COLO829 (cell line): ENCODE results near the gene OR5D18.
"Not testable (repeated sequence)": the region's sequence is repeated elsewhere in the genome, so short reads cannot be mapped to it uniquely, and the experiment has no call there.

Experiments
- DNase-seq: peaks from one replicate; pipeline ENCODE4 v3.0.0; 2012; ENCODE audit warnings: low spot score

Gene OR5D18

GRCh38 chr11:55819330-55819729, at the start of gene OR5D18:
TSS of gene OR5D18 (plus strand) at chr11:55819630. CDS start at chr11:55819630, 0 bp downstream.
- DNase-seq: no peak

DNA sequence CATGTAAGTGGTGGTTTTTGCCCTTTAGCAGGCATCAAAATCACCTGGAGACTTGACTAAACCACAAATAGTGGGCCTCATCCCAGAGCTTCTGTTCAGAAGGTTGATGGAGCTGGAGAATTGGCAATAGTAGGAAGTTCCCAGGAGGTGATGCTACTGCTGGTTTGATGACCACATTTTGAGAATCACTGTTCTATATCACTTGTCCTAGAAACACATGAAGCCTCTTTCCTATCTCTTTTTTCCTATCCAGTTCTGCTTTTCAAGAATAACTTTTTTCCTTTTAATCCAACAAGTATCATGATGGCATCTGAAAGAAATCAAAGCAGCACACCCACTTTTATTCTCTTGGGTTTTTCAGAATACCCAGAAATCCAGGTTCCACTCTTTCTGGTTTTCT, 46.3 kb upstream of the OR5D18 start, which contains the start of gene OR5D13:
Gene OR5D13, plus strand, starts transcription at position 301 of the 400 bp plus-strand sequence. Its CDS starts 0 bp downstream, at position 301.
- DNase-seq: no peak

DNA sequence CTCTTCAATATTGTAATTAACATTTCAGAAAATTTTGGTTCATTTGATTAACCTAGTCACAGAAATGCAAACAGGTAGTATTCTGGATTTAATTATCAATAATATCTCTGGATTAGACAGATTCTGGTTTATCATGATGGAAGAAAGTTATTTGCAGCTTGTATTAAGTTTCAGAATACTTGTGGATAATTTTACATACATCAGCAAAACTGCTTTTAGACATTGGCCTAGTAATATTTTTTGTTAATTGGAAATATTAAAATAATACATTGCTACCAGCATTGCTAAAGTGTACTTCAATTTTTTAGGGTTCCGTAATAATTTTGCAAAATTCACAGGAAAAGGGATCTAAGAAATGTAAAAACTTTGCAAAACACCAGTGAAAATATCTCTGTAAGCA, 27.8 kb upstream of the OR5D18 start:
- DNase-seq: no peak

DNA sequence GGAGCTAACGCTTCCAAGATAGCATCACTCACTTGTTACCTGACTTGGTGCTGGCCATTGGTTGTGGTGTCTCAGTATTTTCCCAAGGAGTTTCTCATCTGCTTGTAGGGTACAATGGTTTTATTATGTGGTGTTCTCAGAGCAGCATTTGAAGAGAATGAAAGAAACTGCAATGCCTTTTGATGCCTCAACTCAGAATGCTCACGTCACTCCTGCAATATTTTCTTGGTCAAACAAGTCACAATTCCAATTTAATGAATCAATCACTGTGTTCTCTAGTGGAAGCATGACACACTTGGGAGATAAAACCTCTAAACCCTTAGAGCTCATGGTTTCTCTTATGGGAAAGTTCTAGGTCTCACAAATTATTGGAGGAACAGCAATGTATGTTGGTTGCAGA, 26.1 kb upstream of the OR5D18 start:
- DNase-seq: no peak

GRCh38 chr11:55795256-55795655, 24.2 kb upstream of the OR5D18 start, which contains the start of gene OR5D14:
TSS of gene OR5D14 (plus strand) at chr11:55795556. CDS start at chr11:55795556, 0 bp downstream.
- no peak for DNase-seq

DNA sequence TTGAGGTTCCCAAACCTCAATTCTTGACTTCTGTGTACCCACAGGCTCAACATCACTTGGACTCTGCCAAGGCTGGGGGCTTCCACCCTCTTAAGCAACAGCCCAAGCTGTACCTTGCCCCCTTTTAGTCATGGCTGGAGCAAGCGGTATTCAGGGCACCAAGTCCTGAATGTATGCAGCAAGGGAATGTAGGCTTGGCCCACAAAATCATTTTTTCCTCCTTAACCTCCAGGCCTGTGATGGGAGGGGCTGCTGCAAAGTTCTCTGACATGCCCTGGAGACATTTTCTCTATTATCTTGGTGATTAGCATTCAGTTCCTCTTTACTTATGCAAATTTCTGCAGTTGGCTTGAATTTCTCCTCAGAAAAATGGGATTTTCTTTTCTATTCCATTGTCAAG, 13.2 kb upstream of the OR5D18 start:
- DNase-seq: no peak

GRCh38 chr11:55811067-55811466, 8.4 kb upstream of the OR5D18 start, which contains the start of gene OR5L1:
TSS of gene OR5L1 (plus strand) at chr11:55811367. CDS start at chr11:55811467, 100 bp downstream.
- DNase-seq: no peak

- DNase-seq: no peak
Measured at GRCh38 chr11:55826919-55827318, 7.5 kb downstream of the OR5D18 start, which contains the start of gene OR5L2. TSS of gene OR5L2 (plus strand) at chr11:55827219. CDS start at chr11:55827219, 0 bp downstream.

GRCh38 chr11:55838452-55838851, 19.0 kb downstream of the OR5D18 start, which contains the start of gene OR5D16:
TSS of gene OR5D16 (plus strand) at chr11:55838752. CDS start at chr11:55838752, 0 bp downstream.
- no peak for DNase-seq

DNA sequence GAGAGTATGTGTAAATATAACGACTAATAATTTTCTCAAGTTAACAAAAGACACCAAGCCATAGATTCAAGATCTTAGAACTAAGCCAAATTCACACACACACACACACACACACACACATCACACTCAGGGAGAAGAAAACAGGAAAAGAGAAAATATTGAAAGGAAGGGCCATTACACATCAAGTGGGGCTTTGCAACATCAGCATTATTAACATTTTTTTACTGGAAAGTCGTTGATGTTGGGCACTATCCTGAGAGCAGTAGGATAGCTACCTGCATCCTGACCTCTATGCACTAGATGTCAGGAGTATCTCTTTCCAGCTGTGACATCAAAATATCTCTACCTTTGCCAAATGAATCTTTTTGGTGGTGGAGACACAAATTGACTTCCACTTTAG, 28.0 kb downstream of the OR5D18 start:
- no peak for DNase-seq

DNA sequence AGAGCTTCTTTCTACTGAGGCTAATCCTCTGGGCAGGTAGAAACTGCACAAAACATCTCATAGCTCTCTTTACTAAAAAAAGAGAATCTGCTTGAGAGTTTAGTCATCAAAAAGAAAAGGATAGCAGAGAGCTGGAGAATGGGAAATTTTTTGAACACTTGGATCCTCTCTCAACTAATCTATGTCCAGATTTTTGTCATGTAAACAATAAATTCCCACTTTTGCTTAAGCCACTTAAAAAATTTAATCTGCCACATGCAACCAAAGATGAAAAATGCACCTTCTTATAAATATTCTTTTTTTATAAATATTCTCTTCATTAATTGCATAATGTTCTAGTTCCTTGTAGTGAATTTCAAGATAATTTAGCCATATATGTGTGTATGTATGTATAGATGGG, 29.6 kb downstream of the OR5D18 start:
- no peak for DNase-seq

GRCh38 chr11:55852141-55852540, 32.7 kb downstream of the OR5D18 start:
- no peak for DNase-seq

DNA sequence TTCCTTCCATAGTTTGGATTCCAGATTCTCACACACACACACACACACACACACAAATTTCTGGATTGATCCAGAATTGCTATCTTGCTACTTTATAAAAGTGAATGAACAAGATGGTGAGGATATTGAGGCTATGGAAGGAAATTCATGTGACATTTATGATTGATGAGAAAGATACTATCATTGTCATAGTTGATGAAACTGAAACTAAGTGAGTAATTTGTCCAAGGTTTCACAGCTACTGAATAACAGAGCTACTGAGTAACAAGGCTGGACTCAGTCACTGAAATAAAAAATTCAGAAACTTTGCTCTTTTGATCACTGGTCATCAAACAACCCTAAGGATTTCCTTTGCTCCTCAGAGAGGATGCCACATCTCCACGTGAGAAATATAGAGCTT, 35.3 kb downstream of the OR5D18 start:
- no peak for DNase-seq

GRCh38 chr11:55867354-55867753, 47.9 kb downstream of the OR5D18 start:
- DNase-seq: not testable (repeated sequence)
